CD4-positive, alpha-beta T cell treated with Interleukin-15 for 1 hour (primary cell): ENCODE data around the gene RTN4RL2.

Source experiments
- DNase-seq: peaks from one replicate; pipeline ENCODE4 v3.0.0-alpha.2; 2020

The RTN4RL2 gene

GRCh38 chr11:57500926-57501325, 40.6 kb downstream of the RTN4RL2 start:
- DNase-seq, result no peak

- DNase-seq, result no peak
Observed at GRCh38 chr11:57501953-57502352, 41.6 kb downstream of the RTN4RL2 start.

GRCh38 chr11:57502376-57502775, 42.0 kb downstream of the RTN4RL2 start:
- DNase-seq, result no peak

GRCh38 chr11:57502870-57503269, 42.5 kb downstream of the RTN4RL2 start:
- no peak for DNase-seq

GRCh38 chr11:57504511-57504910, 44.2 kb downstream of the RTN4RL2 start:
- no peak for DNase-seq

- no peak for DNase-seq
Observed at GRCh38 chr11:57506522-57506921, 46.2 kb downstream of the RTN4RL2 start.

GRCh38 chr11:57508341-57509170, 48.2 kb downstream of the RTN4RL2 start:
- no peak for DNase-seq

- no peak for DNase-seq
Observed at GRCh38 chr11:57511741-57512430, 51.6 kb downstream of the RTN4RL2 start.

- no peak for DNase-seq
Observed at GRCh38 chr11:57512646-57513451, 52.5 kb downstream of the RTN4RL2 start.

GRCh38 chr11:57513452-57513795, 53.1 kb downstream of the RTN4RL2 start:
- no peak for DNase-seq

- DNase-seq, result no peak
Observed at GRCh38 chr11:57513911-57514537, 53.7 kb downstream of the RTN4RL2 start.

GRCh38 chr11:57514538-57515331, 54.4 kb downstream of the RTN4RL2 start:
- peak; percentile 19 for DNase-seq

GRCh38 chr11:57515332-57516060, 55.2 kb downstream of the RTN4RL2 start, which contains the start of gene SLC43A1:
TSS of gene SLC43A1 (minus strand) at chr11:57515702. CDS start at chr11:57514111, 1,591 bp downstream.
- DNase-seq, result no peak

GRCh38 chr11:57516061-57516443, 55.7 kb downstream of the RTN4RL2 start:
- no peak for DNase-seq

GRCh38 chr11:57521116-57521515, 60.8 kb downstream of the RTN4RL2 start:
- DNase-seq, result no peak

GRCh38 chr11:57523419-57523818, 63.1 kb downstream of the RTN4RL2 start:
- no peak for DNase-seq
